HepG2 (cell line): ENCODE measurements around the gene GRAMD1A. TPM values are rescaled to one million over a fixed set of nuclear protein-coding genes. Genes with fewer than 3 reads are reported as not detected.

Source experiments
- AHDC1 ChIP-seq: sonication (generic); formaldehyde crosslinking; IDR thresholded peaks from 2 replicates; pipeline ENCODE4 v1.5.1; 2020; ENCODE audit warnings: mild to moderate bottlenecking, missing genetic modification reagents, borderline replicate concordance
- CREBL2 ChIP-seq: sonication (generic); formaldehyde crosslinking; IDR thresholded peaks from 2 replicates; pipeline ENCODE4 v1.8.1; 2023; ENCODE audit warnings: missing genetic modification reagents, mild to moderate bottlenecking, borderline replicate concordance
- HOXD1 ChIP-seq: sonication (generic); formaldehyde crosslinking; IDR thresholded peaks from 2 replicates; pipeline ENCODE4 v1.5.0; 2020; ENCODE audit warnings: missing genetic modification reagents
- IRX3 ChIP-seq: sonication (generic); formaldehyde crosslinking; IDR thresholded peaks from 2 replicates; pipeline ENCODE4 v1.8.1; 2023; ENCODE audit warnings: mild to moderate bottlenecking, low read depth, missing genetic modification reagents, borderline replicate concordance
- SMAD1 ChIP-seq: sonication (generic); formaldehyde crosslinking; IDR thresholded peaks from 2 replicates; pipeline ENCODE4 v1.4.0; 2020; ENCODE audit warnings: missing genetic modification reagents, low read depth, mild to moderate bottlenecking, borderline replicate concordance
- SOX5 ChIP-seq: IDR thresholded peaks from 2 replicates; pipeline ENCODE4 v1.6.1; 2016; ENCODE audit warnings: borderline replicate concordance
- SRSF4 ChIP-seq: fragments of 200-400 bp; formaldehyde crosslinking; IDR thresholded peaks from one replicate; pipeline ENCODE4 v1.6.1; 2018; ENCODE audit warnings: mild to moderate bottlenecking, low read depth, low read length, moderate library complexity; ENCODE audit not compliant: poor library complexity, severe bottlenecking
- TERF1 ChIP-seq: sonication (generic); formaldehyde crosslinking; IDR thresholded peaks from 2 replicates; pipeline ENCODE4 v1.8.0; 2022; ENCODE audit warnings: mild to moderate bottlenecking, missing genetic modification reagents, moderate library complexity
- THYN1 ChIP-seq: sonication (generic); formaldehyde crosslinking; IDR thresholded peaks from 2 replicates; pipeline ENCODE4 v1.8.1; 2023; ENCODE audit warnings: low read depth, mild to moderate bottlenecking, moderate library complexity, missing genetic modification reagents, borderline replicate concordance
- ZNF18 ChIP-seq: sonication (generic); formaldehyde crosslinking; IDR thresholded peaks from 2 replicates; pipeline ENCODE4 v1.8.0; 2022; ENCODE audit warnings: mild to moderate bottlenecking, missing genetic modification reagents; ENCODE audit not compliant: insufficient replicate concordance
- ZNF414 ChIP-seq: sonication (generic); formaldehyde crosslinking; IDR thresholded peaks from 2 replicates; pipeline ENCODE4 v1.5.0; 2020; ENCODE audit warnings: missing genetic modification reagents
- ZNF460 ChIP-seq: sonication (generic); formaldehyde crosslinking; IDR thresholded peaks from 2 replicates; pipeline ENCODE4 v1.5.1; 2020; ENCODE audit warnings: missing genetic modification reagents, mild to moderate bottlenecking, borderline replicate concordance
- ZNF496 ChIP-seq: sonication (generic); formaldehyde crosslinking; IDR thresholded peaks from 2 replicates; pipeline ENCODE4 v1.8.1; 2023; ENCODE audit warnings: mild to moderate bottlenecking, moderate library complexity, missing genetic modification reagents; ENCODE audit not compliant: insufficient replicate concordance
- ZNF775 ChIP-seq: sonication (generic); formaldehyde crosslinking; IDR thresholded peaks from 2 replicates; pipeline ENCODE4 v1.4.0; 2020; ENCODE audit warnings: missing genetic modification reagents, mild to moderate bottlenecking, moderate library complexity, borderline replicate concordance
- ZNF780A ChIP-seq: sonication (generic); formaldehyde crosslinking; IDR thresholded peaks from 2 replicates; pipeline ENCODE4 v1.8.0; 2022; ENCODE audit warnings: mild to moderate bottlenecking, missing genetic modification reagents, moderate library complexity
- polyA plus RNA-seq, 8 experiments: library from polyadenylated mRNA; depleted of rRNA in 3 of 8; stranded (reverse) in 7 of 8; unstranded in 1 of 8; fragments of >200 nt; fragmentation: Illumina TruSeq in 4 of 8; extraction: Trizol in 4 of 8; gene quantifications; 2 replicates each; pipeline versions ENCODE4 v1.2.1 to v1.2.3, GENCODE V29; 2011 to 2016; ENCODE audit warnings: low read depth in 4 of 8, missing spikeins in 1 of 8, mixed read lengths in 1 of 8; ENCODE audit not compliant: insufficient read depth in 1 of 8
- total RNA-seq, 5 experiments: library from RNA; depleted of rRNA; stranded (reverse); fragments of >200 nt; fragmentation: Illumina TruSeq; extraction: Trizol; gene quantifications; 2 replicates each; pipeline ENCODE4 v1.2.3, GENCODE V29; 2016; ENCODE audit warnings: low read depth in 1 of 5

Gene GRAMD1A
- total and polyA plus RNA-seq, 2 of the 13 experiments (the other 11 are each of a cell fraction or from before 2014, with no cell fraction given), result 14.7 to 181 TPM

GRCh38 chr19:35040826-35041547, 40.9 kb downstream of the GRAMD1A start (continued):
- no peak for TF ChIP-seq TERF1 (CRISPR knock-in tag)
- peak; percentile 93 for TF ChIP-seq ZNF18 (CRISPR knock-in tag)
- TF ChIP-seq SMAD1 (CRISPR knock-in tag), result no peak
- peak; percentile 90; the same call in 1 of the 2 replicates for TF ChIP-seq ZNF414 (CRISPR knock-in tag)
- TF ChIP-seq ZNF460 (CRISPR knock-in tag), result peak; percentile 78; the same call in 1 of the 2 replicates
- peak; percentile 85 for TF ChIP-seq SOX5 (CRISPR knock-in tag)
- no peak; the same call in 1 of the 2 replicates for TF ChIP-seq ZNF780A (CRISPR knock-in tag)
- TF ChIP-seq AHDC1, result peak; percentile 88; the same call in 1 of the 2 replicates
- TF ChIP-seq HOXD1 (CRISPR knock-in tag), result peak; percentile 77; the same call in 1 of the 2 replicates
- no peak for TF ChIP-seq SRSF4
- TF ChIP-seq ZNF775 (CRISPR knock-in tag), result no peak
- TF ChIP-seq IRX3 (CRISPR knock-in tag), result peak; percentile 21; the same call in 1 of the 2 replicates
- TF ChIP-seq CREBL2 (CRISPR knock-in tag), result 0 out of 2 replicates have a peak, but pooled peaks have one; percentile 53
- TF ChIP-seq ZNF496 (CRISPR knock-in tag), result no peak
- TF ChIP-seq THYN1 (CRISPR knock-in tag), result 0 out of 2 replicates have a peak, but pooled peaks have one; percentile 56
